HG03025 (cell line): ENCODE data around the gene GPX4.

ENCODE experiments used
- ATAC-seq: cut with Tn5 transposase; IDR thresholded peaks from one replicate; pipeline ENCODE4 v1.9.1; 2021; ENCODE audit warnings: mild to moderate bottlenecking, moderate library complexity; ENCODE audit not compliant: unreplicated experiment, low FRiP score

Gene GPX4

DNA sequence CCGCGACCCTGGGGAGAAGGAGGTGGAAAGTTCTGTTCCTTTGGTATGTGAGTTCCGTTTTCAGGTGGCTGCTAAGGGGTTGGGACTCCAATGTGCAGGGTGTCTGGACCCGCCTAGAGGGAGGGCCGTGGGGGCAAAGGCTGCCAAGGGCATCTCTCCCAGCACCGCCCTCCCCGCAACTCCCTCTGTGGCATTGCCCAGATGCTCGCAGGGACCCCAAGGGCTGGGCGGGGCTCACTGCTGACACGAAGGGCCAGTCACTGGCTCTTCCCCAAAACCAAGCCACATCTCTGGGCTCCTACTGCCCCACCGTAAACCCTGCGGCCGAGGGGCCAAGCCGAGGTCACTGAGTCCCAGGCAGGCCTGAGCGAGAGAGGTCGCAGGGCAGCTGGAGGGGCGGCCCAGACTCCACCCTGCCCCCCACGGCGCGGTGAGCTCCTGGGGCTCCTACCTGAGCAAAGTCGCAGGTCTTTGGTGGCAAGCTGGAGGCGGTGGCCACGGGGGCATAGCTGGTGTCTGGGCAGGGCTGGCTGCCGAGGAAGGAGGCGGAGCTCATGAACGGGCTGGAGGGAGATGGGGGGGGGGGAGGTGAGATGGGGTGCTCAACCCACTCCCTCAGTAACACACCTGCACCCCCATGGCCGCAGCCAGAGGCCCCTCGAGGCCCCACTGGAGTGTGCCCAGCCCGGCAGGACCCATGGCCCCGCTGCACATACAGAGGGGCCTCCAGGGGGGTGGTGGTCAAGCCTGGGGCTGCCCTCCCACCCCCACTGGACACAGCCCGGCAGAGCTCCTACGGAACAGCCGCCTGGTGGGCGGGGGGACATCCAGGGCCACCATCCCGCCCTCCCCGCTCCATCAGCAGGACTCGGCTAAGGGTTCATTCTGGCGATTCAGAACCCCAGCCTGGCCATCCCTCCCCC lies 43.3 kb downstream of the GPX4 start:
- no peak for ATAC-seq

DNA sequence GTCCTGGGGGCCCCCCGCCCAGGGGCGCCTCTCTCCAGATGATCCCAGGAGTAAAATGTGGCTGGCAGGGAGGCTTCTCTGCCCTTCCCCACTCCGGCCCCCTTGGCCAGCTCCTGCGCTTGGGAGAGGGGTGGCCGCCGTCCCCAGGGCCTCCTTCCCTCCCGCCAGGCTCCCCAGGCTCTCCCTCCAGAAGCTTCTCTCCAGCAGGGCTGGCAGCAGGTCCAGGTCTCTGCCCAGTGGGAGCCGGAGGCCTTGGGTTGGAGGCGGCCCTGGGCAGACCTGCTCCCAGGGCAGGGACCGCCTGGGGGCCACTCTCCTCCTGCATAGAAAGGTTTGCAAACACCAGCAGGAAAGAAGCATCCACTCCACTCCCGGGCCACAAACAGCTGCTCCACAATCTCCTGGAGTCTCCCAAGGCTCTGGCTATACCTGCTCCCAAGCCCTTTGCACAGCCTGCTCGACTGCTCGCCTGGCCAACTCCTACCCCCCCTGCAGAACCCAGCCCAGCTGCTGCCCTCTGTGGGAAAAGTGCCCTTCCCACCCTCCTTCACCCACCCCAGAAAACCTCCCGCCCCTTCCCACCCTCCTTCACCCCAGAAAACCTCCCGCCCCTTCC lies 44.2 kb downstream of the GPX4 start:
- ATAC-seq = no peak

DNA sequence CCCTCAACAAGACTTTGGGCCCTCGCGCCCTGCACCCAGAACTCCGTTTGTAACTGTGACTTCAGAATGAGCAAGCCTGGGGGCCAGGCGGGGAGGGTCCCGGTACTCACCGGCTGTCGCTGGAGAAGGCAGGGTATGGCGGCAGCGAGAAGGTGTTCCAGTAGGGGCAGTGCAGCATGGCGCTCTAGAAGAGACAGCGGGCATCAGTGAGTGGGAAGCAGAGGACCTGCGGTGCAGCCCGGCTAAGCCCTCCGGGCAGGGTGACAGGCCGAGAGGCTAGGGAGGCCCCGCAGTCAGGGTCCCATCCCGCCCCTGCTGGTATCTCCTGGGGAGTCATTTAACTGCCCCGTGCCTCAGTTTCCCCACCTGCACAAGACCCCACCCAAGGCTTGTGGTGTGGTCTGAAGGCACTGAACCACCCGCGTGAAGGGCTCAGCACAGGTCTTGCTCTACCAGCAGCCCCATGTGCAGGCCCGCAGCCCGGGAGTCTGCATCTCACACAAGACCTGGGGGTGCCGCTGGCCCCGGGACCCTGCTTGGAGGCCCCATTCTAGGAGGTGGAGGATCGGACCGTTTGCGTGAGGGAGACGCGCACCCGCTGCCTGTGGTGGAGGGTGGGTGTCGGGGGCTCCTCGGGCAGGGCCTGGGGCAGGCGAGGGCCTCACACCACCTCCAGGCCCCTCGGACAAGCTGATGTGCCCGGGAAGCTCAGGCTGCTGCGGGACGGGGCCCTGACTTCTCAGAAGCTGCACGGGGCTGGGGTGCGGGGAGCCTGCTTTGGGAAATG lies 45.7 kb downstream of the GPX4 start:
- ATAC-seq = no peak

DNA sequence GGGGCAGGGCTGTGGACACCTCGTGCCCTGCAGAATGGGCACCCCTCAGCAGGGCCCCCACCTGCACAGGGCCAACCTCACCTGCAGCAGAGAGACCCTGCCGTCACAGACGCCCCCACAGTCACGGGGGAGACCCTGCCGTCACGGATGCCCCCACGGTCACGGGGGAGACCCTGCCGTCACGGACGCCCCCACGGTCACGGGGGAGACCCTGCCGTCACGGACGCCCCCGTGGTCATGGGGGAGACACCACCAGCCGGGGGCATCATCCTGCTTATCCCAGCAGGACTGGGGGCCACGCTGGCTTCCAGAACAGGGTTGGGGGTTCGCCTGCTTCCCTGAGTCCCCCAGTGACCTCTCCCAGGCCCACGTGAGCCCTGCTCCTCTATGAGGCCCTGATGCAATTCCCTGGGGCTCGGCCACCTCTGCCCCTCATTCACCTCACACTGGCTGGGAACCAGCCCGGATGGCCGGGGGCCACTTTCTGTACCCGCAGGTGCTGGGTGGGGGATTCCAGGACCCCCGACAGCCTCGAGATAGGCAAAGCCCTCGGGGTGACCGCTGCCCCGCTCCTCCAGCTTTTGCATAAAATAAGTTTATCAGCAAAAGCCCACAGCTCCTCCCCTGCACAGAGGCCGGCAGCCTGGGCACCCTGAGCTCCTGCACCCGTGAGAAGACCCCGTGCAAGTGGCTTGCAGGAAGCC lies 46.7 kb downstream of the GPX4 start:
- no peak for ATAC-seq

DNA sequence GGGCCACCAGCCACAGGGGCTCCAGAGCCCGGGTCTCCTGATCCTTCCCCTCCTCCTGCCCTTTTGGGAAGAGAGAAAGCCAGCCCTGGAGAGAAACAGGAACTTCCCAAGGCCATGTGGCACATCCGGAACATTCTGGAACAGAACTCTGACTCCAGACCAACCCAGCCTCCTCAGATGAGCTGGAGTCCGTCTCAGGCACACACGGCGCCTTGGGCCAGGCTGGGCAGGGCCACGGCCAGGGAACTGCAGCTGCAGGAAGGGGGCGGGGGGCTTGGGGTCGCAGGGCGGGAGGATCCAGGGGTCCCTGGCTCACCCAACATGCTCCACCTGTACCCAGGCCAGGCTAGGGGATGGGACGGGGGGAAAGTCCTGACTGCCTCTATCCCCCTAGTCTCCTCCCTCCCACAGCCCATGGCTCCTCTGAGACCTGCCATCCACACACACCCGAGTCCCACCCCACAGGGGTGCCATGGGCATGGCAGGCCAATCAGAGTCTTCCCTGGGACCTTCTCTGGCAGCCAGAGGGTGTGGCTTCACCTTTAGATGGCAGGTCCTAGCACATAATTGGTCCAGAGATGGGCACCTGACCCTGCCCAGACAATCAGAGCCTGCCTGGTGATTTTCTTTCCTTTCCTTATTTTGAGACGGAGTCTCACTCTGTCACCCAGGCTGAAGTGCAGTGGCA lies 47.4 kb downstream of the GPX4 start:
- ATAC-seq = no peak

DNA sequence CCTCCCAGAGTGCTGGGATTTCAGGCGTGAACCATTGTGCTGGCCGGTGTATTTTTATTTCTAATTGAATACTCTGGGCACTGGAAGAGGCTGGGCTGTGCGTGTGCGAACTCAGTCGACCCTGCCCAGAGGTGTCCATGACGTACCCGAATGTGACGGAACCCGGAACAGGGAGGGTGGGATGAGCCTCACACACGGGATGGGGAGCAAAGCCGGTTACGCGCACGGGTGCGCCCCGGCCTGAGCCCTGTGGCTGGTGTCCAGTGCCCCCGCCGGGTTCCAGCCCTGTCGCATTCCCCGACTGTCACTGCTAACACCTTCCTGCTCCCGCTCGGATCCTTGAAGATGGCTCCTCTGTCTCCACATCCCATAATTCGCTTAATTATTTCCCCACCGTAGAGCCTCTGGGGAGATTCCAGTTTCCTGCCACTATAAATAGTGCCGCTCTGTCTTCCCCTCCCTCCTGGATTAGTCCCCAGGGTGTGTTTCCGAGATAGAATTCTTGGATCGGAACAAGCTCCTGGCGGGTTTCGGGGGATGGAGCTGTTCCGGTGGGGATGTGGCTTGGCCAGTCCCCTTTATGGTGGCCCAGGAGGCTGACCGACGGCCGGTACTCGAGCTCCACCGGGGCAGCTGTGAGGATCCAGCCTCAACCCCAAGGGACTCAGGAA lies 48.3 kb downstream of the GPX4 start:
- ATAC-seq = no peak

DNA sequence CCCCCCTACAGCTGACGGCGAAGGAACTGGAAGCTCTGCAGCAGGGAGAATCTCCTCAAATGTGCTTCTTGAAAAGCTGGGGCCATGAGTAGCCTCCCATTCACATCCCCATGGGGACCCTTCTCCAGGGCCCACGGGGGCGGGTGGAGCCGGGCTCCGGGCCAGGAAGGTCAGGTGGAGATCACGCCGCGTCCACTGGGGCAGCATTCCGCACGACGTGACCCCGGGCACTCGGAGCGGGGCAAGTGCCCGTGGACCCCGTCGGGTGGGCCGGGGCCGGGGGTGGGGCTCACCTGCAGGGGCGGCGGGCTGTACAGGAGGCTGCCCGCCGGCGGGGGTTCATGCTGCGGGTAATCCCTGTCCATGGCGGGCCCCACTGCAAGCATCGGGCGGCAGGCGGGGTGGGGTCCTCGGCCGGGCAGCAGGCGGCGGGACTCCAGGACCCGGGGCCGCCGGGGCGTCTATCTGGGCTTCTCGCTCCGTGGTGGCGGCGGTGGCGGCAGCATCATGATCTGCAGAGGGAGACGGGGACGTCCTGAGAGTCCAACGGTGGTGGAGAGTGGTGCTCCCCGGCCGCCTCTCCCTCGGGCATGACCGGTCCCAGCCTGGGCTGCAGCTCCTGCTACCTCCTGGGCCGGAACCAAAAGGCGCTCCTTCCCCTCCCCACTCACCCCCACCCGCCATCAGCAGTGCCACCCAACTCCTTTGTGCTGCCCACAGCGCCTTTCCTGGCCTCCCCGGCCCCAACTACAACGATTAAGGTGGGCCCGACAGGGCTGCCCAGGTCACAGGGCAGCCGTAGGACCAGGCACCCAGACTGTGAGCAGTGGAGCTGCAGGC lies 50.3 kb downstream of the GPX4 start:
- no peak for ATAC-seq

DNA sequence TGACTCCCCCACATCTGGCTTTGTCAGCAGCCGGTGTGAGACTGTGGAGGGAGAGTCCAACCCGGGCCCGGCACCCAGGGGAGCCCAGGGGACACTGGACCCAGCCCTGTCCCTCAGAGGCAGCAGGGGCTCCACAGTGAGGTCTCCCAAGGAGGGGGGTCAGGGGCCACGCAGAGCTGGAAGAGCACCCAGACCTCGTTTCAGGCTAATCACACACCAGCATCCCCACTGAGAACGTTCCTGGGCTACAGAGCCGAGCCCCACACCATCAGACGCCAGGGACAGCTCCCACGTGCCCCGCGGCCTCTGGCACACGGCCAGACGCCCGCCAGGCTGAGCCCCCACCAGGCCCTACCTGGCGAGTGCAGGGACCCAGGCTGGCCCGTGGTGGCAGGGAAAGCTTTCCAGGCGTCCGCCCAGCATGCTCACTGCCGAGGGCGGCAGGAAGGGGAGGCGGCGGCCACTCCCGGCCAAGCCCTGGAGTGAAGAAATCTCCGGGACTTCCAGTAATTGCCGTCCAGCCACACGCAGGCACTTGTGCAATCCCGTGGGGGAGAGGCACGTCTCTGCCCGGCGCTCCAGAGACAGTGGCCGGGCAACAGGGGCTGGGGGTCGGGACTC lies 51.0 kb downstream of the GPX4 start:
- no peak for ATAC-seq

DNA sequence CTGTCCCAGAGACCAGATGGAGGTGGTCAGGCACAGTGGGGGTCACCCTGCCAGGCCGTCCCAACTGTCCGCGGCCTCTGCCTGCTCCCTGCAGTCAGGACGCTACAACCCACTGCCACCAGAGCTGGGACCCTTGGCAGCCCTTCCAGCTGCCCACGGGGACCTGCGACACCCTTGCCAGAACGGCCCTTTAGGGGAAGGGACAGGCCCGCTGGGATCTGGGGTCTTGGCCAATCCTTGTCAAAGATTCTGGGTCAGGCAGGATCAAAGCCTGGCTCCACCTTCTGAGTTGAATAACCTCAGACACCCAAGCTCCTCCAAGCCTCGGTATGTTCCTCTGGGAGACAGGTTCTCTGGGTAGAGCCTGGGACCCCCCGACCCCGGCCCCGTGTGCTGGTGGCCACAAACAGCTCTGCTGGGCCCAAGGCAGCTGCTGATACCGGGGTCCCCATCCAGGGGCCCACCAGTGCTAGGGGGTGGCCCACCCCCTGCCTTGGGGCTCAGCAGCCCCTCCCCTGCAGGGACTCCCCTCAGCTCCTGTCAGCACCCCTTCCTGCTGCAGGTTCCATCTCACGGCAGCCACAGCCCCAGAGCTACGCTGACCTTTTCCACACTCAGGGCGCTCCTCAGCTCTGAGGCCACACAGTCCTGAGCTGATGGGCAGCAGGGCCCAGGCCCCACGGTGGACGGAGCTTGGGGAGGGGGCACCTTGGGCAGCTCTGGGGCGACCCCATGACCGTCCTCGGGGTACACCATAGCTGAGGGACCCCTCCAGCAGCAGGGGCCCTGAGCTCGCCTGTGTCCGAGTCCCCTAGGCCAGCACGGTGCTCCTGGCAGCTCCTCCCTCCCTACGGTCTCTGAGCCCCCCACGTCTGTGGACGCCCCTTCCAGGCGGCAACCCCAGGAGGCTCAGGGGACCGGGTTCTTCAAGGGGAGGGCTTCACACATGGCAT lies 51.8 kb downstream of the GPX4 start:
- no peak for ATAC-seq
